ENCODE results near the gene UROS.

The UROS gene

DNA sequence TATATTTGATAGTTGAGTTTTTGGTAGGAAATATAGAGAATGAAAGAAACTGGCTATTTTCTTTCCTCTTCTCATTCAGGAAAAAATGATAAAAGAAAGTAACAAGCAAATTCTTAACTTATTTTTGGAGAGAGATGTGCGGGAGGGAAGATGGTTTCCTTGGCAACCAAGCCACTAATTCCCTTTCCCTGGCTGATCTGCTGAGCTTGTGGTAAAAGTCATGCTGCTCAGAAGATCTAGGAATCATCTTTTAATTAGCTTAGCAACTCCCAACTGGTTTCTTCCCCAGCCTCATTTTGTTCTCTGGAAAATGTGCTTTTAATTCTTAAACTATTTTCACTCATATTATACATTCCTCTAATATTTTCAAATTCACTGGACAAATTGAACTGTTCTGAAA lies 11.8 kb downstream of the UROS start (continued):
- TF ChIP-seq, protein P1, sequence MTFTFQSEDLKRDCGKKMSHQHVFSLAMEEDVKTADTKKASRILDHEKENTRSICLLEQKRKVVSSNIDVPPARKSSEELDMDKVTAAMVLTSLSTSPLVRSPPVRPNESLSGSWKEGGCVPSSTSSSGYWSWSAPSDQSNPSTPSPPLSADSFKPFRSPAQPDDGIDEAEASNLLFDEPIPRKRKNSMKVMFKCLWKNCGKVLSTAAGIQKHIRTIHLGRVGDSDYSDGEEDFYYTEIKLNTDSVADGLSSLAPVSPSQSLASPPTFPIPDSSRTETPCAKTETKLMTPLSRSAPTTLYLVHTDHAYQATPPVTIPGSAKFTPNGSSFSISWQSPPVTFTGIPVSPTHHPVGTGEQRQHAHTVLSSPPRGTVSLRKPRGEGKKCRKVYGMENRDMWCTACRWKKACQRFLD (tag by site-specific recombination; IDR thresholded peaks at IDR 0.05): no peak
- TF ChIP-seq SP2 (tag by site-specific recombination; IDR thresholded peaks at IDR 0.05) (no peak), ZNF335 (tag by site-specific recombination; conservative IDR thresholded peaks at IDR 0.05) (no peak), GLIS1 (tag by site-specific recombination; IDR thresholded peaks at IDR 0.05) (no peak), KLF9 (tag by site-specific recombination; IDR thresholded peaks at IDR 0.05; ENCODE audit: low read depth) (no peak), ZNF426 (tag by site-specific recombination; IDR thresholded peaks at IDR 0.05) (no peak), ZNF48 (tag by site-specific recombination; IDR thresholded peaks at IDR 0.05) (no peak), YY2 (tag by site-specific recombination; IDR thresholded peaks at IDR 0.05) (no peak), ZNF510 (tag by site-specific recombination; IDR thresholded peaks at IDR 0.05; ENCODE audit: insufficient replicate concordance) (no peak), ZNF394 (tag by site-specific recombination; IDR thresholded peaks at IDR 0.05; ENCODE audit: borderline replicate concordance) (no peak), ZNF37A (tag by site-specific recombination; IDR thresholded peaks at IDR 0.05) (no peak)

DNA sequence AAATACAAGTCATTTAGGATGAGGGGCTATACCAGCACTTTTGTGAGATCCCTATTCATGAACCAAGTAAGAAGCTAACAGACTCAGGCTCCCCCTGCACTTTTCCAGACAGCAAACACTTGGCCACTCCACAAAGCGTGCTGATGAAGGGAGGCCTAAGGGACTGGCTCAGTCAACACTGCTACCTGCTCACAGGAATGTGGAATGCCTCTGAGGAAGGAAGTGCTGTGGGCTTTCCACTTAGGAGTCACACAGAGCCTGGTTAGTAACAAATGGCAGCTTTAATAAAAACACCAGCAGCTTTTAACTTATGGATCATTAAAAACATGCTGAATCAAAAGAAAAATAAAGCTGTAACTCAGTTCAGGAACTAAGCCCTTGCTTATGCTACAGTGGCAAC lies 15.0 kb downstream of the UROS start:
- TF ChIP-seq, protein P2, sequence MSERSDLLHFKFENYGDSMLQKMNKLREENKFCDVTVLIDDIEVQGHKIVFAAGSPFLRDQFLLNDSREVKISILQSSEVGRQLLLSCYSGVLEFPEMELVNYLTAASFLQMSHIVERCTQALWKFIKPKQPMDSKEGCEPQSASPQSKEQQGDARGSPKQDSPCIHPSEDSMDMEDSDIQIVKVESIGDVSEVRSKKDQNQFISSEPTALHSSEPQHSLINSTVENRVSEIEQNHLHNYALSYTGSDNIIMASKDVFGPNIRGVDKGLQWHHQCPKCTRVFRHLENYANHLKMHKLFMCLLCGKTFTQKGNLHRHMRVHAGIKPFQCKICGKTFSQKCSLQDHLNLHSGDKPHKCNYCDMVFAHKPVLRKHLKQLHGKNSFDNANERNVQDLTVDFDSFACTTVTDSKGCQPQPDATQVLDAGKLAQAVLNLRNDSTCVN (tag by site-specific recombination; optimal IDR thresholded peaks at IDR 0.05): no peak
- no peak for TF ChIP-seq ZNF391 (tag by site-specific recombination; IDR thresholded peaks at IDR 0.05; ENCODE audit: borderline replicate concordance, low read depth)
- no peak for TF ChIP-seq BCL11B (tag by site-specific recombination; IDR thresholded peaks at IDR 0.05; ENCODE audit: low read depth)
- TF ChIP-seq ZNF585B (tag by site-specific recombination; IDR thresholded peaks at IDR 0.05): no peak
- TF ChIP-seq, protein P3, sequence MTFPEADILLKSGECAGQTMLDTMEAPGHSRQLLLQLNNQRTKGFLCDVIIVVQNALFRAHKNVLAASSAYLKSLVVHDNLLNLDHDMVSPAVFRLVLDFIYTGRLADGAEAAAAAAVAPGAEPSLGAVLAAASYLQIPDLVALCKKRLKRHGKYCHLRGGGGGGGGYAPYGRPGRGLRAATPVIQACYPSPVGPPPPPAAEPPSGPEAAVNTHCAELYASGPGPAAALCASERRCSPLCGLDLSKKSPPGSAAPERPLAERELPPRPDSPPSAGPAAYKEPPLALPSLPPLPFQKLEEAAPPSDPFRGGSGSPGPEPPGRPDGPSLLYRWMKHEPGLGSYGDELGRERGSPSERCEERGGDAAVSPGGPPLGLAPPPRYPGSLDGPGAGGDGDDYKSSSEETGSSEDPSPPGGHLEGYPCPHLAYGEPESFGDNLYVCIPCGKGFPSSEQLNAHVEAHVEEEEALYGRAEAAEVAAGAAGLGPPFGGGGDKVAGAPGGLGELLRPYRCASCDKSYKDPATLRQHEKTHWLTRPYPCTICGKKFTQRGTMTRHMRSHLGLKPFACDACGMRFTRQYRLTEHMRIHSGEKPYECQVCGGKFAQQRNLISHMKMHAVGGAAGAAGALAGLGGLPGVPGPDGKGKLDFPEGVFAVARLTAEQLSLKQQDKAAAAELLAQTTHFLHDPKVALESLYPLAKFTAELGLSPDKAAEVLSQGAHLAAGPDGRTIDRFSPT (tag by site-specific recombination; IDR thresholded peaks at IDR 0.05): no peak
- no peak for TF ChIP-seq ZNF791 (tag by site-specific recombination; IDR thresholded peaks at IDR 0.05)
- TF ChIP-seq HOXC10 (CRISPR knock-in tag; IDR thresholded peaks at IDR 0.05): no peak
- TF ChIP-seq, protein P4, sequence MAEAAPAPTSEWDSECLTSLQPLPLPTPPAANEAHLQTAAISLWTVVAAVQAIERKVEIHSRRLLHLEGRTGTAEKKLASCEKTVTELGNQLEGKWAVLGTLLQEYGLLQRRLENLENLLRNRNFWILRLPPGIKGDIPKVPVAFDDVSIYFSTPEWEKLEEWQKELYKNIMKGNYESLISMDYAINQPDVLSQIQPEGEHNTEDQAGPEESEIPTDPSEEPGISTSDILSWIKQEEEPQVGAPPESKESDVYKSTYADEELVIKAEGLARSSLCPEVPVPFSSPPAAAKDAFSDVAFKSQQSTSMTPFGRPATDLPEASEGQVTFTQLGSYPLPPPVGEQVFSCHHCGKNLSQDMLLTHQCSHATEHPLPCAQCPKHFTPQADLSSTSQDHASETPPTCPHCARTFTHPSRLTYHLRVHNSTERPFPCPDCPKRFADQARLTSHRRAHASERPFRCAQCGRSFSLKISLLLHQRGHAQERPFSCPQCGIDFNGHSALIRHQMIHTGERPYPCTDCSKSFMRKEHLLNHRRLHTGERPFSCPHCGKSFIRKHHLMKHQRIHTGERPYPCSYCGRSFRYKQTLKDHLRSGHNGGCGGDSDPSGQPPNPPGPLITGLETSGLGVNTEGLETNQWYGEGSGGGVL (tag by site-specific recombination; IDR thresholded peaks at IDR 0.05): no peak
- no peak for TF ChIP-seq BCL11A (tag by site-specific recombination; IDR thresholded peaks at IDR 0.05; ENCODE audit: low read depth)
- TF ChIP-seq ZNF660 (tag by site-specific recombination; IDR thresholded peaks at IDR 0.05): no peak
- no peak for TF ChIP-seq ZBTB48 (tag by site-specific recombination; IDR thresholded peaks at IDR 0.05)
- TF ChIP-seq ZNF23 (tag by site-specific recombination; IDR thresholded peaks at IDR 0.05; ENCODE audit: borderline replicate concordance): no peak
- no peak for TF ChIP-seq ZBTB20 (tag by site-specific recombination; IDR thresholded peaks at IDR 0.05)
- TF ChIP-seq ZNF629 (tag by site-specific recombination; IDR thresholded peaks at IDR 0.05): no peak
- no peak for TF ChIP-seq ZNF302 (tag by site-specific recombination; IDR thresholded peaks at IDR 0.05; ENCODE audit: low read depth)
- no peak for TF ChIP-seq ZBTB8A (tag by site-specific recombination; IDR thresholded peaks at IDR 0.05)
- Histone ChIP-seq H3K4me3 (ENCODE audit: low read depth, low read length) (no peak overlapping the region), H3K36me3 (ENCODE audit: control insufficient read depth in 2 of 2, insufficient read depth in 1 of 2, low read length in 2 of 2) (peaks cover 21 to 87% of the 10 kb centered on the region in 2 experiments; a peak in 2 of 3 replicates), H3K4me1 (ENCODE audit: control insufficient read depth, insufficient read depth, low read length) (no peaks in the 10 kb centered on the region), H3K9me3 (ENCODE audit: control insufficient read depth, insufficient read depth, low read depth, low read length) (no peaks in the 10 kb centered on the region), H3K27ac (ENCODE audit: extremely low read depth, low read depth, low read length) (no peak overlapping the region)
- ChIA-PET CTCF (no interaction called here), POLR2A (interaction anchor here (1.5 kb wide), 1 partner anchor 9 kb away, joined by 4 read pairs; no protein-coding TSS in a partner anchor)
